ENCODE results near the gene MELTF. TPM values are rescaled to one million over a fixed set of nuclear protein-coding genes. Genes with fewer than 3 reads are reported as not detected.

MELTF gene
- total RNA-seq, 1 donor from 2014 or later = 2.8 TPM

- ATAC-seq = no peak
Measured at GRCh38 chr3:196967412-196968232, 62.0 kb downstream of the MELTF start.

- no peak for ATAC-seq
Measured at GRCh38 chr3:196966526-196967401, 62.9 kb downstream of the MELTF start.

GRCh38 chr3:196965804-196966173 is 63.8 kb downstream of the MELTF start:
- no peak for ATAC-seq

- ATAC-seq = no peak
Measured at GRCh38 chr3:196965112-196965803, 64.4 kb downstream of the MELTF start.

GRCh38 chr3:196963631-196963953 is 66.0 kb downstream of the MELTF start:
- ATAC-seq = no peak

GRCh38 chr3:196962930-196963630 is 66.5 kb downstream of the MELTF start:
- ATAC-seq = no peak

GRCh38 chr3:196962108-196962929 is 67.3 kb downstream of the MELTF start:
- ATAC-seq = no peak

GRCh38 chr3:196954832-196955231 is 74.8 kb downstream of the MELTF start:
- no peak for ATAC-seq

Other genes starting within 250 kb of the MELTF start
- 16.1 TPM for gene SENP5, start 161.9 kb downstream of the MELTF start, total RNA-seq
- gene NCBP2, start 87.3 kb downstream of the MELTF start, total RNA-seq = 28.2 TPM
- gene PIGZ, start 61.0 kb downstream of the MELTF start, total RNA-seq = 3.7 TPM

All from esophagus mucosa (tissue), 1 donor.